ENCODE data around the gene COMMD8.
"Not testable (repeated sequence)": the region's sequence is repeated elsewhere in the genome, so short reads cannot be mapped to it uniquely, and the experiment has no call there.

The COMMD8 gene

DNA sequence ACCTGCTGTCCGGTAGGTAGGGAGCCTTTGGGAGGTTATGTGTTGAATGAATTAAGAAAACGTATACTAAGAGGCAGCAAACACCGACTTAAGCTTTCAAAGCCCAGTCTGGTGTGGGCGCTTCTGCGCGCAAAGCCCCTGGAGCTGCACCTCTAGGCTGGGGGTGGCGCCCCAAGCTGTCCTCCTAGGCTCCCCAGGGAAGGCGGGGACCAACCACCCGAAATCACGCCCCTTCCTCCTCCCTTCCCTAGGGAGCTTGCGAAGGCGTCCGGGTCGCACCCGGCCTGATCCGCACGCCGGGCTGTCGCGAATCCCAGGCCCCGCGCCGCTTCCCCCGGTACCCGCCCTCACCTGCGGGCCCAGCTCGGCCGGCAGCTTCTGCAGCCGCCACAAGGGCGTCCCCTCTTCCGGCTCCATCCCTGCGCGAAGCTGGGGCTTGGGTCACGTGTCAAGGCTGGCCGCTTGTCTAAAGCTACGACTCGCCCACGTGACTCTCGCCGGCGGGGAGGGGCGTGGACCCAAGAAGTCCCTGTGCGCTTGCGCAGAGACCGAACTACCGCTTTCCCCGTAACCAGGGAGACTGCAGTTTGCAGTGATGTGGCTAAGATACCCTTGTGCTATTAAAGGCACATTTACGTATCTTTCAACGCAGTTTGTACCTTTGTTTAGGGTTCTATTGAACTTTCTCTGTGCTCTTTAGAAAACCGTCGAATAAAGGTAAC is at the start of gene COMMD8:
Gene COMMD8 (minus strand): TSS at position 468 of the 722 bp plus-strand sequence. CDS start 51 bp downstream, at position 417.
- peak; percentile 97 for DNase-seq

DNA sequence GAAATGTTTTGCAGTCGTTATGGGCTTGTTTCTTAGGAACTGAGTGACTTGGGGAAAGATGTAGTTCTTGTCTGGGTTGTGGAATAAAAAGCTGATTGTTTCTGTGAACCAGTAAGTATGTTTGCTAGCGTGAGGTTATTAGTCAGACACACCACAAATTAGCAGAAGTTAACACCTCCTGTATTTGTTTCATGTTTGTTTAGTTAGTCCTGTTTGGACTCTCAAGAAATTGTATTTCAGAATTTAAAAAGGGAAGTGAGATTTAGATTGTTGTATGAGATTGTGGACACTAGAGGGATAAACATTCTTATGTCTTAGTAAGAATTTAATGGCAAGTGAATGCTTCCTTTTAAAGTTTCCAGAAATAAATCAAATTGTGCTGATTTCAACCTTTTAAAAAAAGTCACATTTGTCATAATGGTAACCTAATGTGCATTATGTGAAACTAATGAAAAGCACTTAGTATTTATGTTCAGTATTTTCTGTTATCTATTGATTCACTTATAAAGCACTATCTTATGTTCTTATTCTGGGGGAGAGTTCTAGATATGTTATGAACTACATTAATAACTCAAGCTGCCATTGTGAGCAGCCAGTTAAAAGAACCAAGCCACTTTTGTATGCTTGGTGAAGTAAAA is 47.1 kb upstream of the COMMD8 start:
- no peak for DNase-seq

DNA sequence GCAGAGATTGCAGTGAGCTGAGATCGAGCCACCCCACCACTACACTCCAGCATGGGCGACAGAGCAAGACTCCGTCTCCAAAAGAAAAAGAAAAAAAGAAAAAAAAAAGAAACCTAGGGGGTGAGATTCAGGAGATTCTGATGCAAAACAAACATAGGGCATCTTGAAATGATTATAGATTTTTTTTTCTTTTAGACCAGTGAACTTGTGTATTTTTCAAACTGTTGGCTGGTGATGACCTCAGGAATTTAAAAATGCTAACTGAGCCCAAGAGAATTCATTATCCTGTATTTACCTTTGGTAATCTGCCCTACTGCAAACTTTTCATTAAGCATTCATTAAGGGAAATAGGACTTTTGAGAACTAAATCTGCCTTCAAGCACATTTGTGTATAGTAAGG is 42.2 kb upstream of the COMMD8 start:
- DNase-seq: no peak

DNA sequence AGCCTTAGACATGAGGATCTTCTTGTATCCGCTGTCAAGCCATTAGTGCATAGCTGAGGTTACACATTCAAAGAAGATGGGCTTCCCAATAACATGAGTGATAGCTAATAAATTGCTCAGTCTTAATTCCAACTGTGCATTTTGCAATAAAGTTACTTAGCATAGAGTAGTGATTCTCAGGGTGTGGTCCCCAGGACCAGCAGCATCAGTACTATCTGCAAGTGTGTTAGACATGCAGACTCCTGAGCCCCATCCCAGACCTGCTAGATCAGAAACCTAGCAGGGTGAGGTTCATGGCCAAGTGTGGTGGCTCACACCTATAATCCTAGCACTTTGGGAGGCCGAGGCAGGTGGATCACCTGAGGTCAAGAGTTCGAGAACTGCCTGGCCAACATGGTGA is 41.6 kb upstream of the COMMD8 start:
- no peak for DNase-seq

DNA sequence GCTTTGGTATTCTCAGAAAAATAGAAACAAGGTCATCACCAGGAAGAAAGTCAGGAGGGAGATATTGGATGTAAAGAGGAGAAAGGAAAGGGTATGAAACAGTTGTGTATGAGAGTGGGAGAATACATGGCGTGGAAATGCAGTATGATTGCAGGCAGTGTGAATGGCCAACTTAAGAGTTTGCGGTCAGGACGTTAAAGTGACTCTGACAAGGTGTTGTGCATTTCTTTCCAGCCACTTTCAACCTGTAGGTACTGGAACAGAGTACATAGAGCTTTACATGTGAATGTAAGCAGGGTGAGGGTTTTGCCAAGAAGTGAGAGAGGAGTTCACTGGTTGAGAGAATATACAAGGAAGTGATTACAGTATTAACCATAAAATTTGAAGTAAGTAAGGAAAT is 37.3 kb upstream of the COMMD8 start:
- no peak for DNase-seq

DNA sequence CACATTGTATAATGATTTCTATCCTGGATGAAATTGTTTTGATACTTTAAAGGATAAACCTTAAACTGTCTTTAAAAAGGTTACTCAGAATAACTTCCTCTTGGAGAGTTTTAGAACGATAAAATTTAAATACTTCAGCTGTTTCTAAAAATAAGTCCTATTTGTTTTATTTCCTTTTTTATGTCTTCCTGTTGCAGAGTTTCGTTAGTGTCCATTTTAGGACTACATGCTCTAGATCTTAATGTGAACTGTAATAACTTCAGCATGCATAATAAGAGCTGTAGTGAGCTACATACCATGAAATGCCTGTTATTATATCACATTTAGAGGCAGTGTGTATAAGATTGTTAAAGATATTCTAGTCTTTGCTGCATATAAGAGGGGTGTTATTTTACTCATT is 36.2 kb upstream of the COMMD8 start:
- no peak for DNase-seq

DNA sequence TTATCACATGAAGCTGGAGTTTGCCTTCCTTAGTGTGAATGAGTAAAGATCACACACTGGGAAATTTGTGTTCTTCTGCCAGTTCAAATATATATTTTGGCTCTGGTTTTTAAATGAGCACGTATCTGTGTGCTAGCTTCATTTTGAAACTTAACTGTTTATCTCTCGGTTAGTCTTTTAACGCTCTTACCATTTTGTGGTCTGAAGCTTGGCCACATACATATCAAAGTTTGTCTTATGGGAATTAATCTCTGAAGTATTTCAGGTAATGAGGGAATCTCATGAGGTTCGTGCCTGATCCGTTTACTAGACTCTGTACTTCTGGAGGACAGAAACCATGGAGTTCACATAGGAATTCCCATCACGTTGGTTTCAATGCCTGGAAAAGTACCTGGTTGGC is 35.4 kb upstream of the COMMD8 start:
- no peak for DNase-seq

DNA sequence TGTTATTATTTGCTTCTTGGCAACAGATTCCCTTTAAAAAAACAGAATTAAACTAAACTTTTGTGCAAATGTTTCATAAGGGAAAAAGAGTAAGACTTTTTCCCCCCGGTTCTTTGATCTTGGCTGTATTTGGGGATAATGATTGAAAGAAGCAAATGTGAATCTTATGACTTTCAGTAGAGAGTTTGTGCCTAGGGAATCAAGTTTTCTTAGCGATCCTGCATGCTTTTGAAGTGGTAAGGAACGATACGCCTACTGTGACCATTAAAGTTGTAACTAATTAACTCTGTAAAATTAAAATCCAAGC is 30.6 kb upstream of the COMMD8 start:
- no peak for DNase-seq

DNA sequence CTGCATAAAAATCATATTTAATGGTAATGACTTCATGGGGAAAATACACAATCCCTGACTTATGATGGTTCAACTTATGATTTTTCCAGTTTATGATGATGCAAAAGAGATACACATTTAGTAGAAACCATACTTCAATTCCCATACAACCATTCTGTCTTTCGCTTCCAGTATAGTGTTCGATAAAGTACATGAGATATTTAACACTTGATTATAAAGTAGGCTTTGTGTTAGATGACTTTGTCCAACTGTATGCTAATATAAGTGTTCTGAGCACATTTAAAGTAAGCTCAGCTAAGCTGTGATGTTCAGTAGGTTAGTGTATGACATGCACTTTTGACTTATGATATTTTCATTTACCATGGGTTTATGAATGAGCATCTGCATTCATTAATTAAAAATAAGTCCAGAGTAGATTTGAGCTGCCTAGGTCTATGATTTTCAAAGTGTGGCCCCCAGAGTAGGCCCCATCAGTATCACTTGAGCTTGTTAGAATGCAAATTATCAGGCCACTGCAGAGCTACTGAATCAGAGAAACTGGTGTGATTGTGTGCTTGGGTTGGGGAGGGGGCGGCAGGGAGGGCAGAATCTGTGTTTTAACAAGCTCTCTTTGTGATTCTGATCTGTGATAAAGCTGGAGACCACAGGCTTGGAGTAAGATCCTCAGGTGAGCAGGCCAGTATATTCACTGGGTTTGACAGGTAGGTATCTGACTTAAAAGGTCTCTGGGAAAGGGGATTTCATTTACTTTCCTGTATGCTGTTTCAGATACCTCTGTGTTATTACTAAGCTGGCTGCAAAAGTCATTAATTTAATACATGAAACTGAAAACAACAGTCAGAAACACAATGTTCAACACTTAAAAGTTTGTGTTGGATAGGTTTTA is 30.0 kb upstream of the COMMD8 start:
- DNase-seq: no peak

DNA sequence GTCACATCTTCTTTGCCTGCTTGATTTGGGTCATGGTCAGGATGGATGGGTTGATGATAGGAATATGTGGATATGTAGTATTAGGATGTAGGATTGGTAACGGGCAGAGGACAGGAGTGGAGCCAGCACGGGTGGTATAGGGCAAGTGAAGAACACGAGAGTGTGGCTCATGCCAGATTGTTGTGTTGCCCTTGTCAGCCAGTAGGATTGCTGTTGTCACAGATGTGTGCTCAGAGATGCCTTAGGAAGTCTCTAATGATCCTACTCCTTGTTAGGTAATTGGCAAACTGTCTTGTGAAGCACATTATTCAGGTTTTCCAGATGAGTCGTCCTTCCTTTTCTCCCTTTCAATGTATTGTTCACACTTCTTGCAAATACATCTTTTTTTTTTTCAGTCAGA is 27.0 kb upstream of the COMMD8 start:
- DNase-seq: no peak

DNA sequence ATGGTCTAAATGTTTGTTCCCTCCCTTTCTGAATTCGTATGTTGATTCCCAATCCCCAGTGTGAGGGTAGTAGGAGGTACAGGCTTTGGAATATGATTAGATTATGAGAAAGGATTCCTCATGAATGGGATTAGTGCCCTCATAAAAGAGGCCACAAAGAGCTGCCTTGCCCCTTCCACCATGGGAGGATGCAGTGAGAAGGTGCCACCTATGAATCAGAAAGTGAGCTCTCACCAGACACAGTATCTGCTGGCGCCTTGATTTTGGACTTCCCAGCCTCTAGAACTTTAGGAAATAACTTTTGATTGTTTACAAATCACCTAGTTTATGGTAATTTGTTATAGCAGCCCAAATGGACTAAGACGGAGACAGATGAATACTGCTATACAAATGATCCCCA is 25.2 kb upstream of the COMMD8 start:
- DNase-seq: no peak

DNA sequence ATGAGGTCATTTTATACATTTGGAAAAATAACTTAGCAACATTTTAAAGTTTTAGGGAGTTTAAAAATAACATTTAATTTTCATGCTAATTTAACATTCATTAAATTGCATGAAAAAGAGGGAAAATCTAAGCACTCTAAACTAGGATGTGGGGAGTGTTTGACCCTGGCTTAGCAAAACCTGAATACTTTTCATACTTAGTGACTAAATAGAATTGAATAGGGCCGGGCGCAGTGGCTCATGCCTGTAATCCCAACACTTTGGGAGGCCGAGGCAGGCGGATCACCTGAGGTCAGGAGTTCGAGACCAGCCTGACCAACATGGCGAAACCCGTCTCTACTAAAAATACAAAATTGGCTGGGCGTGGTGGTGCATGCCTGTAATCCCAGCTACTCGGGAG is 23.2 kb upstream of the COMMD8 start:
- not testable (repeated sequence) for DNase-seq

DNA sequence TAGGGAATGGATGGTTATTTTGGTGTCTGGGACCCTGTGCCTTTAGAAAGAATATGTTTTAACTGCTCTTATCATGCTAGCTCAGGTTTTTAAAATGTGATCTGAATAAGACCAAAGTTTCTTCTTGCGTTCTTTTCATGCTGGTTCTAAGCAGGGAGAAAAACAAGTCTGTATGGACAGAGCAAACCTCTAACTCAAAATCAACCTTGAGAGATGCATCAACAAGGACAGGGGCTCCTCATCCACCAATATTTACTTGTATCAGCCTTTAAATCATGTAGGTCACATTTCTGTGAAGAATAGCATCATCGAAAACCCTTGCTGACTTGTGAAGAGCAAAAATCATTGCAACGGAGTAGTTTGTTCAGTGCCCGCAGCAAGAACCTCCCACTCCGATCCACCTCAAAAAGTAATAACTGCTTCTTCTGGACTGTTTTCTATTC is 22.8 kb upstream of the COMMD8 start:
- no peak for DNase-seq

DNA sequence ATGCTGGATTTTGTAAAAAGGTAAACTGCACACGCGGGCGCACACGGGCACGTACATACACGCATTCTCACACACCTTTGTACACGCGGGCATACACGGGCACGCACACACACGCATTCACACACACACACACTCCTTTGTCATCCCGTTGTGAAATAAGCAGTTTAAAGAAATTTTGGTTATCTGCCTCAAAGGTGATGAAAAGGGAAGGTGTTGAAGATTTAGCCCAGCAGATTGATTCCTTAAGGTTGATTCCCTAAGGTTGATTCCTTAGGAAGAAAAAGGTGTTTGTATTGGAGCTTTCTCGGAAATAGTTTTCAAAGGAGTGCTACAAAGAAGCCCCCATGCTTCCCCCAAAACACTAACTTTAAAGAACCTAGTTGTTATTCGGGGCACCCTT is 22.3 kb upstream of the COMMD8 start:
- DNase-seq: no peak

DNA sequence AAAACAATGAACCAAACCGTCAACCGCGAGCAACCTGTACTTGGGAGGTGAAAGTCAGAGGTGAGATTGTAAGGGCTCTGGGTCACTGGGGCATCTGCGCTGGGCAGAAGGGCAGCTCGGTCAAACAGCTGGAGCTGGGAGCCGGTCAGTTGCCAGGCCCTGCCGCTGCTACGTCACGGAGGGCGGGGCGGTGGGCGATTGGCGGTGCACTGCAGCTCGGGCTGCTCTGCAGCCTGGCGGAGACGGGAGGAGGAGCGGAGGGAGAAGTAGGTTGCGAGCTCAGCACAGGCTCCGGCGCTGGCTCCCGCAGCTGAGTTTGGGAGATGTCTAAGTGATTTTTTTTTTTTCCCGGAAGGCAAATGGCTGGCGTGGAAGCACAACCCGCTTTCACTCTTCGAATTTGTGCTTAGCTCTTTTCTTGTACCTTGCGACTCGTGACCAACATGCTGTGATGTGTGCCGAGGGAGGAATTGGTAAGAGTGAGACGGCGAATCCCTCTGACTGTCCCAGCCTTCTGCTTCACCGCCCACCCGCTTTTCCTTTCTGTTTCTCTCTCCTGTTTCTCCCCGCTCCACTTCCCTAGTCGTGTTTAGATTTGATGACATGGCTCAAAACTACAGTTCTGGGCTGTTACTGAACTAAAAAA is 21.7 kb upstream of the COMMD8 start, which contains the start of gene ATP10D:
Gene ATP10D (plus strand): TSS at position 229 of the 646 bp plus-strand sequence. CDS start 27,266 bp downstream, outside the sequence.
- DNase-seq: peak; percentile 67

DNA sequence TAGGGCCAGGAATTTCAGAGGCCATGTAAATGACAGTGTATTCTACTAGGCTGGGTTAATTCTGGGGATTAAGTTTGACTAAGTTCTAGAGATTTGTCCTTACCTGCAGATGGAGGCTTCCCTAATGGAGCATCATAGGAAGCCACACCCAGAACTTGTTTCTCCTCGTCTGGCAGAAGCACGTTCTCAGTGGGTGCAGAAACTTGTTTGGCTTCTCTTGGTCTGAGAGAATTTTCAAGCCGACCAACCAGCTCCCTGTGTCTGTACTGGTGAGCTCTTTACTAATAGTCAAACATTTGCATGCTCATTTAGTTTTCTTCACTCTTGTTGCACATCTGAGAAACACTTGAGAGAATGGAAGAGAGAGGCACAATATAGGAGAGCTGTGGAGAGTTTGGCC is 20.7 kb upstream of the COMMD8 start:
- DNase-seq: no peak

DNA sequence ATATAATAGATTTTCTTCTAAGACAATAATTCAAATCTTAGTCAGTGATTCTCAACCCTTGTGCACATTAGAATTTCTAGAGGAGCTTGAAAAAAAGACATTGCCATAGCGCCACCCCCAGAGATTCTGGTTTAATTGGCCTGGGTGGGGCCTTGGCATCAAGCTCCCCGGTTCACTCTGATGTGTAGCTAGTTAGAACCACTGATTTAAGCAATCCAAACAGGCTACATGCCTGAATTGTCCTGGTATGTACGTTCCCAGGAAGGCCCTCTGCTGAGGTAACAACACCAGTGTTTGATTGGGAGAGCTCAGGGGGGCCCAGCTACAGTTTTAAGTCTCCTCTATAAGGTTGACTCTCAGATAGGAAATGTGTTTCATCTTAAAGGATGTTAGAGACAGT is 20.2 kb upstream of the COMMD8 start:
- no peak for DNase-seq

DNA sequence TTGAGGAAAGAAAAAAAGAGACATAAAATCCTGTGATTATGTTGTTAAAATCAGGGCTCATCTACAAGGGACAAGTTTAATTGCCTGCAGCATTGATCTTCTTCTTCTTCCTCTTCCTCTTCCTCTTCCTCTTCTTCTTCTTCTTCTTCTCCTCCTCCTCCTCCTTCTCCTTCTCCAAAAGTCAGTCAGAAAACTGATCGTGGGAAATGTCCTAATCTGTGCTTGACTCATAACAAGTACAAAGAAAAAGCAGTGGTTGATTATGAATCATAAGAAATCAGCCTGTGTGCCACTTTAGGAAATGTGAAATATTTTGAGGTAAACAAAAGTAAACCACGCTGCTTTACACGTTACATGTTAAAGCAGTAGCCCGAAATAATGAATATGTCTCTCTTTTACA is 18.8 kb upstream of the COMMD8 start:
- no peak for DNase-seq

DNA sequence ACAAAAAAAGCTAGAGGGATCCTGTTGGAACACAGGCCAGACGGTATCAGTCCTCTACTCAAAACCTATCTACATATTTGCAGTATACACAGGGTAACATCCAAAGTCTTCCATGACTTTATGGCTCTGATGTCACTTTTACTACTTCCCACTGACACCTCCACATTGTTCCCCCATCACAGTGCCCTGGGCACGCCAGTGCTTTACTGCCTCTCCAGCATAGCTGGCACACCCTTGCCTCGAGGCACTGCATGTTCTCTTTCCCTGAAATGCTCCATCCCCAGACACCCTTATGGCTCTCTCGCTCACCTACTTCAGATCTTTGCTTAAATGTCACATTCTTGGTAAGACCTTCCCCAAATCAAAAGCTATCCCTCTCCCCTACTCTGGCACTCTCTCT is 15.3 kb upstream of the COMMD8 start:
- DNase-seq: no peak

DNA sequence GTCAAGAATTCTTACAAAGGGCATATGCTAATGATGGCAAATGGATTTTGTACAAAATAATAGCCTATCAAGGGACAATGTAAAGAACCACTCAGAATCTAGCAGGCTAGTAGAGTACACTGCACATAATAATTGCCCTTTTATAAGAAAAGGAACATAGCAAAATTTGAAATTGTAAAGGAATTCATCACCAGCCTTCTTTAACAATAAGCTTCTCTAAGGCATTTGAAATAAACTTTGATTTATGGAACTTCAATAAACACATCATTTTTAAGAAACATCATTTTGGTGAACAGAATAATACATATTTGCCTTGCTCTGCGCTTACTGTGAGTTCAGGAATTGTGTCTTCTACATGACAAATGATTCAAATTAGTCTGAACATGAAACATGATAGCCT is 11.9 kb upstream of the COMMD8 start:
- DNase-seq: no peak

DNA sequence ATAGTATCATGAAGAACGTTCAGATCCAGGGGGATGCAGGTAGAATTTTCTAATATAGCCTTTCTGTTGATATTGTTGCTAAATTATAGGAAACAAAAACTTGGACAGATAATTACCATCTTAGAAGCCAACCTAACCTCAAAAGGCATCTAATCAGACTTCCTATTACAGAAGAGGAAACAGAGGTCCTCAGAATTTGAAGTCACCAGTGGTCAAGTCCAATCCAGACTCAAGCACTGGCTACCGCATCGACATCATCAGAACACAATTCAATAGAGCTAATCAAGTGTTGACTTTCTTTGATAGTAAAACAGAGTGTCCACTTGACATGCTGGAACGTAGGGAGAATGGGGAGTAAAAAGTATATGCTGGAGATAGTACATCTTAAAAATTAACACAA is 11.3 kb upstream of the COMMD8 start:
- no peak for DNase-seq

DNA sequence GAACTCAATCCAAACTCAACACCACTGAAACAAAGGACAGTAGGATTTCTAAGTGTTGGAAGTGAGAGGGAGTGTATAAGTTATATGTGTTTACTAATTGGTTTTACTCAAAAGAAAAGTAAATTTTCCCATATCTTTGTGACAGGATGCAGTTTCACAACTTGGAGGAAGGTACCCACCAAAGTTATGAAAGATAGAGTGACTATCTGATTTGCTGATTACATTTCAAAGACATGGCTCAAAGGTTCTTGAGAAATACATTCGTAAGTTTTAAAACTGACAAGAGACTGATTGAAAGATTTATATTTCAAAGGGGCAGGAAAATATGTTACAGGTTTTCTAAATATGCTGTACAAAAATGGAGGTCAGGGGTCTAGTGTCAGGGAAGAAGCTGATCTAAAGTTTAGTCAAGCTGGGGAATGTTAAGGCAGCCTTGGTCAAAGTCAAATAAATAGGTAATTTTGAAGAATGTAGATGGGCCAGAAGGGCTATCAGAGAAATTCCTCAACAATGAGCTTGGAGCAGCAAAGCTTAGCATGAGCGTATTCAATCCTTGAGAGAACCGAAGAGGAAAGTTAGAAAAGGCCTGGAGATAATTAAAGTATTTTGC is 9.7 kb upstream of the COMMD8 start:
- DNase-seq: no peak

DNA sequence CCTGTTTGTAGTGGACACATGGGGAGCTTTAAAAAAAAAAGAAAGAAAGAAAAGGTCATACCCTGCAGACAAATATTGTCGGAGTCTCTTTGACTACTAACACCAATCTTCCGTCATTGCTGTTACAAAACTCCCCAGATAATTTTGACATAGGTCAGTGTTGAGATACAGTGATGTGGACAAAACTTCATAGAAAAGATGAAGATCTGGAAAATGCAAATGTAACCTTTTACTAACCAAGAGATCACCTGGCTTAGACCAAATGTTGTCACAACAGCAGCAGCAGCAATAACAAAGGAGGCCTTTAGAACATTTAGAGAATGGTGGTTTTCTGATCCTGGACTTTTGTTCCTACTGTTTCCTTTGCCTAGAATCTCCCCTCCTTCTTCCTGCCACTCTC is 8.1 kb upstream of the COMMD8 start:
- DNase-seq: no peak
